HG03280 (cell line): Measurements from ENCODE around the gene ITLN1.

Source experiments
- ATAC-seq: cut with Tn5 transposase; IDR thresholded peaks from one replicate; pipeline ENCODE4 v1.9.1; 2021; ENCODE audit warnings: mild to moderate bottlenecking, moderate library complexity; ENCODE audit not compliant: unreplicated experiment

ITLN1 gene

DNA sequence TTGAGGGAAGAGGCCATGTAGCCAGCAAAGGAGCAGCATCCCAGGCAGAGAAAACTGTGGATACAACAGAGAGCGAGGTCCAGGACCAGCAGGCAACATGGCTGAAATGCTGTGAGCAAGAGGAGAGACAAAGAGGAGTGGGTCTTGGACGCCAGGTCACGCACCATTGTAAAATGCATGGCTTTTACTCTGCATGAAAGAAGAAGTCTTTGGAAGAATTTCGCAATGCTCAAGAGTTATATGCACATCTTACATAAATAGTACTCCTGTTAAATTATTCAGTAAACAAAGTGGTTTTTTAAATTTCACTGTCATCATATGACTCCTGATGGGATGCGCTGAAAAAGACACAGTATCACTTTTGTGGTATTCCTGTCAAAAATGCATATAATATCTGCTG lies 25.8 kb downstream of the ITLN1 start:
- ATAC-seq = no peak

GRCh38 chr1:160858507-160858906 lies 26.5 kb downstream of the ITLN1 start:
- no peak for ATAC-seq

DNA sequence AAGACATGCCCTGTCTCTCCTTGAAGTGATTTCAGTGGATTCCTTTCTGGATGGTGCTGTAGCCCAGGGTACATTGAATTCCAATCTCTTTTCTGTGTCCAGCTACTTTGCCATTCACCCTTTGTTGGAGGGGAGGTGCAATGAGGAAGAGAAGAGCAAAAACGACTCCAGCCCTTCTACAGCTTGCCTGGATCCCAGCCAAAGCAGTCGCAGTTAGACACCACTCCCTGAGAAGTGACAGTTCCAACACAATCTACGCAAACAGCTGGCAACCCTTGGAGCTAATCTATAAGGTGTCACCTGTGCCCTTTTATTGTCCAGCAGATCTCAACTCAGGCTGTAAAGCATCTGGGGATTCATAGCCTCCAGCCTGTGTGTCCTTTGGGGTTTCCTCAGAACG lies 26.9 kb downstream of the ITLN1 start:
- no peak for ATAC-seq

DNA sequence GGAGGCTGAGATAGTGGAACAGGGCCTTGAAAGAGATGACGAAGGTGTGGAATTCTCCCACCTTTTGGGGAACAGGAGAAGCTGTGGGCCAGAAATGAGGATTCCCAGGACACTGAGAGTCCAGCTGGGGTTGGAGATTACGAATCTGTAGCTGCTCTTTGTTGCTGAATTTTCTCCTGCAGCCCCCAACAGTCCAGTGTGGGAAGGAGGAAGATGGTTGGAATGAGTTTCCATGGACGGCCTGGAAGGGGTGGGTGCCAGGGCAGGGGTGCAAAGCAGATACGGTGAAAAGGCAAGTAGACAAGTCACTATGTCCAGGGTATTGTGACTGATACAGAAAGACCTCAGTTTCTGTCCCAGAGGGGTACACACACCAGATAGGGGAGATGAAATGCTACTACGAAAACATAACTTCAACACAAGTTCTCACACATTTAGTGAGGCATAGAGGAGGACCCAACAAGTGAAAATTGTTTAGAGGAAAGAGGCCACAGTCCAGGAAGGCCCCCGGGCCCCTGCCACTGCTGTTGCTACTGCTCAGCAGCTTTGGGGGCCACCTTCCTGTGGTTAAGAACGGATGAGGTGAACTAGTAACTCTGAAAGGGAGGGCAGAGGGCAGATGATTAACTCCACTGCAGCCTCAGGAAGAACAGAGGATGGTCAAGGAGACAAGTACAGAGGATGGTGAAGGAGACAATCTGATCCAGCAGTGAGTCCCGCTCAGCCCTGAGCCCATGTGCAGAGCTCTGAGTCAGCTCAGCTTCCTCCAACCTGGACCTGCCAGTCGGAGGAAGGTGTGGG lies 29.6 kb downstream of the ITLN1 start:
- ATAC-seq = peak; percentile 52

DNA sequence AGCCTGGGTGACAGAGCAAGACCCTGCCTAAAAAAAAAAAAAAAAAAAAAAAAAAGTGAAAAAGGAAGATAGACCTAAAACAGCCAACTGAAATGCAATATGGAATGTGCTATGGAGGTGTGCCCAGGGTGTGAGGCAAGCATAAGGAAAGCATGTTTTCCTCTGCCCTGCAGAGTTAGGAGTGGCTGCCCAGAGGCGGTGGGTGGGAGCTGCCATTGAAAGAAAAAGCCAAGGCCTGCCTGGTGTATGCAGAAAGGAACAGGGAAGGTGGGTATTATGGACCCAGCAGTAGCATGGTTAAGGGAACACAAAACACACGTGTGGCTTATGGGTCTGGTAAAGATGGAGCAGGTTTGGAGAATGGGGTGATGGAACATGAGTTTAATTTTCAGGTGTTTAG lies 31.2 kb downstream of the ITLN1 start:
- ATAC-seq = no peak

GRCh38 chr1:160853014-160853413 lies 32.0 kb downstream of the ITLN1 start:
- no peak for ATAC-seq

- no peak for ATAC-seq
Observed at GRCh38 chr1:160850993-160851392, 34.0 kb downstream of the ITLN1 start.

DNA sequence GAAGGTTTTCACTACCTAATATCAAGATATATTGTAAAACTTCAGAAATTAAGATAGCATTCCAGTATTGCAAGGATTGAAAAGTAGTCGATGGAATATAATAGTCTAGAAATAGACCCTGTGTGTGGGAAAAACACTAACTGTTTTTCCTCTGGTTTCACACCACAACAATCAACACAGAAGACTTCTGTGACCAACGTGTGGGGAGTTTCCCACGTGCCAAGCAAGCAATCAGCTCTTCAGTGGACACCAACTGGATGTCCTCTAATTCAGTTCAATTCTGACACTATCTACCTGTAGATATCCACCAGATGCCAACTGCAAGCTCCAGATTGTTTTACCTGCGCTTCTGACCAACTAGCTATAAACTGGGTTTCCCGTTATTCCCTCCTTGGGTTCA lies 34.4 kb downstream of the ITLN1 start:
- ATAC-seq = no peak

- ATAC-seq = no peak
Observed at GRCh38 chr1:160846281-160846680, 38.7 kb downstream of the ITLN1 start.

DNA sequence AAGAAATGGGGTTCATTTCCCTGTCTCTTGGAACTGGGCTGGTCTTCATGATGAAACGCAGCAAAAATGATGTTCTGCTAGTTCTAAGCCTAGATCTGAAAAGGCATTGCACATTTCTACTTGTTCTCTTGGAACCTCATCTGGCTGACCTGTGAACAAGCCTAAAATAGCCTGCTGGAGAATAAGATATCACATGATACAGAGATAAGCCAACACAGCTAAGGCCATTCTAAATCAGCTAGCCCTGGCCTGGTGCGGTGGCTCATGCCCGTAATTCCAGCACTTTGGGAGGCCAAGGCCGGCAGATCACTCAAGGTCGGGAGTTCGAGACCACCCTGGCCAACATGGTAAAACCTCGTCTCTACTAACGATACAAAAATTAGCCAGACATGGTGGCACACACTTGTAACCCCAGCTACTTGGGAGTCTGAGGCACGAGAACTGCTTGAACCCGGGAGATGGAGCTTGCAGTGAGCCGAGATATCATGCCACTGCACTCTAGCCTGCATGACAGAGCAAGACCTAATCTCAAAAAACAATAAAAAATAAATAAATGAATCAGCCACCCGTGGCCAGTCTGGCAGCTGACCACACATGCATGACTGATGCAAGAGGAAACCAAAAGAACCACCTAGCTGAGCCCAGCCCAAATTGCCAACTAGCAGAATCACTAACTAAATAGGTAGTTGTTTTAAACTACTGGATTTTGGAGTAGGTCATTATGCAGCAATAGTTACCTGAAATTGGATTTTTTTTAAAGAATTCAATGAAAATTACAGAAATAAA lies 40.3 kb downstream of the ITLN1 start:
- ATAC-seq = no peak

DNA sequence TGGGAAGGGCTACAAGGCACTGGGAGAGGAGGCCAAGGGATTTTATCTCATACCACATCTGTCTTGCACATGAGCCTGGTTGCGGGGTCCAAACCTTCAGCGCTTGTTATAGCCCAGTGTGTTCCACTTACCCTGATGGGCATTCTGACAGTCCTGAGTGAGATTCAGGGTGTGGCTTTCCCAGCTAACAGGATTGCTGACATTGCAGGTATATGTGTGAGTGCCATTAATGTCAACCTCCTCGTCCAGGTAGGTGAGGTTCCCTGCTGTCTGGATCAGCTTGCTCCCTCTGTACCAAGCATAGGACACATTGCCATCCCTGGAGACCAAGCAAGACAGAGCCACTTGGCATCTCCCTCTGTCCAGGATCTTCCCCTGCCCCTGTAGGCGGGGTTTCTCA lies 43.9 kb downstream of the ITLN1 start:
- no peak for ATAC-seq

GRCh38 chr1:160839746-160840145 lies 45.2 kb downstream of the ITLN1 start:
- ATAC-seq = no peak

- no peak for ATAC-seq
Observed at GRCh38 chr1:160838888-160839287, 46.1 kb downstream of the ITLN1 start.

DNA sequence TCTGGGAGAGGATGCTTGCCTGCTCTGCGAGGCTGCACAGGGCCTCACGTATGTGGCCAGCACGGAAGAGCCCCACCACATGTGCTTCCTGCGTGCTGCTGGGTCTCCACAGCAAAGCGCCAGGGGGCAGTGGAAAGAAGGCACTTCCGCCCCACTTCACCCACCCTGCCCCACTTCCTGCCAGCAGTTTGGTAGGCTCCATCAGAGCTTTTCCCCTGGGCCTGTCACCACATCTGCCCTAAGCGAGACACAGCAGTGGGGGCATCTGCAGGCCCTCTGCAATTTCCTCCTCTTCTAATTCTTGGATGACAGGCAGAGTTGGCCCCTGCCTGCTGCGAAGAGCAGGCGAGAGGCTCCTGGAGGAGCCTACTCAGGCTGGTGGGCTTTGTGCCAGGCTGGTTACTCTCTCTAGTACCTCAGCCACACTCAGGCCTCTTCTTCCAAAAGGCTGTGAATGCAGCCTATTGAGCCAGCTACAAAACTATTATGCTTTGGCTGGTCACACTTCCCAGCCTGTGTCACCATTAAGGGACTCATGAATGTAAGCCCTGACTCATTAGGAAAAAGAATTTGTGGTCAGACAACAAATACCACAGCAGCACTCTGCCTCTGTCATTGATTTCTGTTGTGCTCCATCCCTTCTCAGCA lies 47.3 kb downstream of the ITLN1 start:
- peak; percentile 72 for ATAC-seq

DNA sequence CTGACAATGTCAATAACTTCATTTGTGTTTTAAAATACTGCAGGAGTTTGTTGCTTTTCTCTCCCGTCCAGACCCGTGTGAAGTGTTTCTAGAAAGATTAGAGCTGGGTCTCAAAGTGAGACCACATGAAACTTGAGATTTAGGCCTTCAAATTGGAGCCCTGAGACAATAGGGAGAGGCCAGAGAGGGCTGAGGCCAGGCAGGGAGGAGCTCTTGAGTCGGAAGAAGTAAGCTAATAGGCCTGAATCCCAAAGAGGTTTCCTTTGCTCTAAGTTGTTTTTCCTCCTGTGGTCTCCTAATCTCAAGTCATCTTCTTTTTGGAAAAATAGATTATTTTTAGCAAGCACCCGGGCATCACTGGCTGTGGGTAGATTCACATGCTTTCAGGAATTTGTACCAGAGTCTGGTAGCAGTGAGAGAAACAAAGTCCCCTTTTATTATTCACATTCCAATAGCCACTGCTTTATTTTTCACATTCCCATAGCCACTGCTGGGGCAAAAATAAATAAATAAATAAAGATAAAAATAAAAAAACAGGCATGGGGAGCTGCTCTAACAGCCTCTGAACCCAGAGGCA lies 47.9 kb downstream of the ITLN1 start:
- no peak for ATAC-seq

DNA sequence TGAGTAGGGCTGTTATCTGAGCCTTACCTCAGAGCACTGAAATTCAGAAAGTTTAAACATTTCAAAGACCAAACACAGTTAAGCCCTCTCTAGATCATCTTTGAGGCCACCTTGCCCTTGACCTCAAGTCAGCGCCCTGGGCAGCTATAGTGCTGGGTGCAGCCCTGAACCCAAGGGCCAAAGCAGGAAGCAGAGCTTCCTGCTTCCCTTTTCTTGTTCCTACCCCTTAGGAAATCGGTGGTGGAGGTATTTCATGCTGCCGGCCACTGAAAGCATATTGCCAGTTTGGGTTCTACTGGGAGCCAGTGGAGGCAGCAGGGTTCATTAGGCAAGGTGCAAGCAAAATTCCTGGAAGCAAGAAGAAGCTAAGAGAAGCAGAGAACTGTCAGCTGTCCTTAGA lies 48.4 kb downstream of the ITLN1 start:
- no peak for ATAC-seq

DNA sequence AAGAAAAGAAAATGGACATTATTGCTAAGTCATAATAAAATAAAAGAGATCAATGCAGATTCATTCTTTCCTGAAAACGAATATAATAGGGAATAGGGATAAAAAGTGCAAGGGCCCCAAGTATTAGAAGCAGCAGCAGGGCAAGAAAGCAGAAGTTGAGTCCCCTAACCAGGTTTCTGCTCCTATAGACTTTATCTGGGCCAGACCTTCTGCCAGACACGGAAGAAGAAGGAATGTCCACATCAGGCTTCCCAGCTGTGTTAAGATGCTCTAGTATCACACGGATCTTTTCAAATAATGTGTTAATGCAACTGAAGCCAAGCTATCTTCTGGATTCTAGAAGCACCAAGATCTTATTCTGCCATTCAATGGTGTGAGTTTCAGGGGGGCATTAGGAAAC lies 49.2 kb downstream of the ITLN1 start:
- no peak for ATAC-seq

DNA sequence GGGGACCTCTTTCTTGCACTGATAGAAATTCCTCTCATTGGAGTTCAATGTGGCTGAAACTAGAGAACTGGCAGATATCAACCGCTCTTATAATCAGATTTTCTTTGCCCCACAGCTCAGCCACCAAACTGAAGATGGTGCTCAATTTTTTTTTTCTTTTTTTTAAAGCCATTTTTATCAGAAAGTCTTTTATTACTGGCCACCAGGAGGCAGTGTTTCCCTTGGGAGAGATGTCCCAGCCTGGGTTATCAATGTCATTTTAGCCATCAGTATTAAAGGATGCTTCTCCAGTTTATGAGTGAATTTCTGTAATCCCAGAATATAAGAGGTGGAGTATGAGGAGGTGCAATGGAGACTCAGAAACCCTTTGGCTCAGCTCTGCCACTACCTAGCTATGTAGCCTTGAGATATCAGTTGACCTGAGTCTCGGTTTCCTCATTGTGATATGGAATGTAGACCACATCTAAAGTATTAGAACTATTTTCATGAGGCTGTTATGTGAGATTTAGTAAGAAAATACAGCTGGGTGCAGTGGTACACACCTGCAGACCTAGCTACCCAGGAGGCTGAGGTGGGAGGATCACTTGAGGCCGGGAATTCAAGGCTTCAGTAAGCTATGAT lies 49.9 kb downstream of the ITLN1 start:
- ATAC-seq = no peak

- no peak for ATAC-seq
Observed at GRCh38 chr1:160830321-160831153, 54.4 kb downstream of the ITLN1 start.

GRCh38 chr1:160829766-160830165 lies 55.2 kb downstream of the ITLN1 start:
- no peak for ATAC-seq
